SKM-1 (cell line): Measurements from ENCODE around the gene TMEM132C.
"Not testable (repeated sequence)": the region's sequence is repeated elsewhere in the genome, so short reads cannot be mapped to it uniquely, and the experiment has no call there.

ENCODE experiments used
- DNase-seq: peaks from one replicate; lab custom pipeline; 2025; ENCODE audit not compliant: unreplicated experiment; lab: John Stamatoyannopoulos, UW

TMEM132C gene

GRCh38 chr12:128267131-128267622 lies at the start of gene TMEM132C:
Gene TMEM132C, plus strand, starts transcription at chr12:128267170. Its CDS starts 233 bp downstream, at chr12:128267403.
- DNase-seq: no peak

GRCh38 chr12:128224226-128224625 lies 42.7 kb upstream of the TMEM132C start:
- DNase-seq: no peak

GRCh38 chr12:128228581-128228980 lies 38.4 kb upstream of the TMEM132C start:
- DNase-seq: no peak

- no peak for DNase-seq
Measured at GRCh38 chr12:128235635-128236417, 31.1 kb upstream of the TMEM132C start.

GRCh38 chr12:128236525-128236924 lies 30.4 kb upstream of the TMEM132C start:
- no peak for DNase-seq

GRCh38 chr12:128240745-128241144 lies 26.2 kb upstream of the TMEM132C start:
- DNase-seq: no peak

GRCh38 chr12:128245121-128245520 lies 21.8 kb upstream of the TMEM132C start:
- no peak for DNase-seq

- no peak for DNase-seq
Measured at GRCh38 chr12:128245905-128246304, 21.1 kb upstream of the TMEM132C start.

GRCh38 chr12:128250096-128250495 lies 16.9 kb upstream of the TMEM132C start:
- no peak for DNase-seq

GRCh38 chr12:128253829-128254228 lies 13.1 kb upstream of the TMEM132C start:
- DNase-seq: not testable (repeated sequence)

- DNase-seq: no peak
Measured at GRCh38 chr12:128258866-128259555, 8.0 kb upstream of the TMEM132C start.

- no peak for DNase-seq
Measured at GRCh38 chr12:128259556-128260070, 7.4 kb upstream of the TMEM132C start.

- DNase-seq: no peak
Measured at GRCh38 chr12:128261757-128262156, 5.2 kb upstream of the TMEM132C start.

GRCh38 chr12:128265566-128265965 lies 1.4 kb upstream of the TMEM132C start:
- no peak for DNase-seq

- no peak for DNase-seq
Measured at GRCh38 chr12:128266086-128266485, 884 bp upstream of the TMEM132C start.

GRCh38 chr12:128266541-128267130 lies 334 bp upstream of the TMEM132C start:
- DNase-seq: no peak

- no peak for DNase-seq
Measured at GRCh38 chr12:128267651-128268378, 845 bp downstream of the TMEM132C start.

GRCh38 chr12:128268379-128268995 lies 1.5 kb downstream of the TMEM132C start:
- no peak for DNase-seq

- DNase-seq: no peak
Measured at GRCh38 chr12:128269181-128269591, 2.2 kb downstream of the TMEM132C start.

GRCh38 chr12:128276471-128276870 lies 9.5 kb downstream of the TMEM132C start:
- no peak for DNase-seq
